ENCODE results near the gene ZMAT5. TPM values are rescaled to one million over a fixed set of nuclear protein-coding genes. Genes with fewer than 3 reads are reported as not detected.

Gene ZMAT5
- total and polyA plus RNA-seq, 2 of the 13 experiments (the other 11 are each of a cell fraction or from before 2014, with no cell fraction given): 20.7 to 27.8 TPM

- peaks cover 14 to 46% of the 10 kb centered on the region in 2 experiments; a peak in 4 of 5 replicates for H3K27me3 ChIP-seq (ENCODE audit: control insufficient read depth in 1 of 2, insufficient read depth in 2 of 2, low read length in 2 of 2)
- no peak overlapping the region for H3K9ac ChIP-seq (ENCODE audit: insufficient read depth, low read depth, low read length)
- no TSS peak for BruUV-seq (replicated peaks)
- no peak for DNase-seq (ENCODE audit: low spot score)
- H3K79me2 ChIP-seq (ENCODE audit: insufficient read depth, low read length): no peaks in the 10 kb centered on the region
- no peaks in the 10 kb centered on the region for H3K9me3 ChIP-seq (ENCODE audit: low read length)
- no peak overlapping the region for H3K27ac ChIP-seq (ENCODE audit: extremely low read length, insufficient read depth, low read length)
- H3K4me1 ChIP-seq (ENCODE audit: insufficient read depth, low read length): peaks cover 12% of the 10 kb centered on the region; the same call in 1 of the 2 replicates
- no peak for TF ChIP-seq ELK4 (CRISPR knock-in tag; IDR thresholded peaks at IDR 0.05; ENCODE audit: borderline replicate concordance)
- TF ChIP-seq KDM2A (CRISPR knock-in tag; IDR thresholded peaks at IDR 0.05; ENCODE audit: borderline replicate concordance, low read depth): 0 out of 2 replicates have a peak, but pooled peaks have one; percentile 6
- TF ChIP-seq, protein P1, sequence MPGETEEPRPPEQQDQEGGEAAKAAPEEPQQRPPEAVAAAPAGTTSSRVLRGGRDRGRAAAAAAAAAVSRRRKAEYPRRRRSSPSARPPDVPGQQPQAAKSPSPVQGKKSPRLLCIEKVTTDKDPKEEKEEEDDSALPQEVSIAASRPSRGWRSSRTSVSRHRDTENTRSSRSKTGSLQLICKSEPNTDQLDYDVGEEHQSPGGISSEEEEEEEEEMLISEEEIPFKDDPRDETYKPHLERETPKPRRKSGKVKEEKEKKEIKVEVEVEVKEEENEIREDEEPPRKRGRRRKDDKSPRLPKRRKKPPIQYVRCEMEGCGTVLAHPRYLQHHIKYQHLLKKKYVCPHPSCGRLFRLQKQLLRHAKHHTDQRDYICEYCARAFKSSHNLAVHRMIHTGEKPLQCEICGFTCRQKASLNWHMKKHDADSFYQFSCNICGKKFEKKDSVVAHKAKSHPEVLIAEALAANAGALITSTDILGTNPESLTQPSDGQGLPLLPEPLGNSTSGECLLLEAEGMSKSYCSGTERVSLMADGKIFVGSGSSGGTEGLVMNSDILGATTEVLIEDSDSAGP (CRISPR knock-in tag; IDR thresholded peaks at IDR 0.05; ENCODE audit: borderline replicate concordance): 0 out of 2 replicates have a peak, but pooled peaks have one; percentile 5
- TF ChIP-seq ZSCAN9 (CRISPR knock-in tag; IDR thresholded peaks at IDR 0.05; ENCODE audit: borderline replicate concordance): no peak
- 0 out of 2 replicates have a peak, but pooled peaks have one; percentile 28 for TF ChIP-seq KDM1A (CRISPR knock-in tag; IDR thresholded peaks at IDR 0.05)
- peak; percentile 97 for TF ChIP-seq ZNF629 (CRISPR knock-in tag; conservative IDR thresholded peaks at IDR 0.05)
- TF ChIP-seq RCOR2 (CRISPR knock-in tag; IDR thresholded peaks at IDR 0.05): 0 out of 2 replicates have a peak, but pooled peaks have one; percentile 37
- 0 out of 2 replicates have a peak, but pooled peaks have one; percentile 1 for TF ChIP-seq CTCF (CRISPR knock-in tag; IDR thresholded peaks at IDR 0.05)
- TF ChIP-seq DMAP1 (CRISPR knock-in tag; IDR thresholded peaks at IDR 0.05): no peak
- peak; percentile 79 for TF ChIP-seq ZMYM3 (CRISPR knock-in tag; IDR thresholded peaks at IDR 0.05)
- 0 out of 2 replicates have a peak, but pooled peaks have one; percentile 27 for TF ChIP-seq ADNP (CRISPR knock-in tag; IDR thresholded peaks at IDR 0.05)
- 0% methylated on average over 6 of the region's 15 CpGs for WGBS (ENCODE audit: low lambda C conversion rate)
- in situ Hi-C loops (cut with HindIII; ENCODE audit: extremely low pct_ligation_motif_present, low pct_unique_long_range_greater_than_20kb): no loop called here
- peak overlapping the region; percentile 16; the same call in 1 of the 2 replicates for H3K4me2 ChIP-seq (ENCODE audit: low read depth, low read length)
- no peak for FAIRE-seq
- intact Hi-C loops (cut with micrococcal nuclease; ENCODE audit: unreplicated experiment): loop anchor here (1.0 kb wide), 1 partner anchor 279 kb away; no protein-coding TSS in a partner anchor
- no peak overlapping the region; a peak in 1 of 6 replicates for H3K4me3 ChIP-seq (replicated peaks in 1 of 3; ENCODE audit: insufficient read depth in 1 of 3, low read depth in 2 of 3, low read length in 3 of 3)
- 0 out of 2 replicates have a peak, but pooled peaks cover 7% of the 10 kb centered on the region for H4K20me1 ChIP-seq (ENCODE audit: insufficient read depth, low read length)
- CTCF ChIA-PET (ENCODE audit: low intra/inter-chr PET ratio, low total read pairs): interaction anchor here (1.1 kb wide), 1 partner anchor 279 kb away, joined by 3 read pairs; no protein-coding TSS in a partner anchor
- H3K36me3 ChIP-seq (replicated peaks in 1 of 2; ENCODE audit: control insufficient read depth in 1 of 2, insufficient read depth in 2 of 2, low read length in 2 of 2): peaks cover 0 to 1% of the 10 kb centered on the region in 2 experiments; a peak in 1 of 5 replicates
- no peak overlapping the region for H2AFZ ChIP-seq (ENCODE audit: low read length)
- POLR2A ChIA-PET: no interaction called here
- peak; percentile 9; the same call in 2 of the 3 replicates for ATAC-seq
These were observed 40.2 kb downstream of the ZMAT5 start for GRCh38 chr22:29726512-29727130.
